ENCODE measurements around the gene FAM9C.

Gene FAM9C

DNA sequence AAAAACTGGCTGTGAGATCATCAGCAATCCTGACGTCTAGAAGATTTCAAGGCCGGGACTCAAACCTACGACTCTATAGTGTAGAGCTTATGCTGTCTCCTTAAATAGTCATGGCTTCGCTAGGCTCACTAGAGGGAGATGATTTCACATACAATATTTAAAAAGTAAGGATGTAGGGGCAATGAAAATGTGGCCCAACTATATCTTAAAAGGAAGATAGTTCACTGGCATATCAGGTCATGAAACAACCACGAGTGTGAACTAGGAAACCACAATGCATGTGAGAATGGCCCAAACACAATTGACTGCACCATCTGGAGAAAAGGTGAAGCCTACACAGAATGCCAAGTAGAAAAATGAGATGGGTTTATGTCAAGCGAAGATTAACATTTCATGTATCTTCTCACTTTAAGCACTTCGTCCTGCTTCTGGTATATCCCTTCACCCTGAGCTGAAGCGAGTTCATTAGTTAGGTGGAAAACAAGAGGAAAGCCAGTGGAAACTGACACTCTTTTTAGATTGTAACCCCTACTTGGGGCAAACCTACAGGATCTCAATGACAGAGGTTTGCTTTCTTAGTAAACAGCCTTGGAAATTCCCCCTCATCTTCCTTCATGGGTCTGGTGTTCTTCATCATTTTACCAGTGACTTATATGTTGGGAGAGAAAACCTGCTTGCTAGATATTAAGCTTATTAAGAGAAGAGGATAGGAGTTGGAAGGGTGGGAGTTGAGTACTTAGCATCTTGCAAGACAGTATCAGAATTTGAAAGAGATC is 17.4 kb downstream of the FAM9C start:
- Histone ChIP-seq H3K4me3 (ENCODE audit: low read length) (no peak overlapping the region), H2AFZ (ENCODE audit: low read depth, low read length) (no peak overlapping the region; the same call in 1 of the 2 replicates), H3K9ac (ENCODE audit: low read length) (no peak overlapping the region), H3K4me2 (ENCODE audit: low read length) (no peak overlapping the region), H3K27ac (ENCODE audit: low read length) (no peak overlapping the region), H3K27me3 (ENCODE audit: low read depth, low read length) (no peaks in the 10 kb centered on the region), H3K36me3 (replicated peaks; ENCODE audit: low read depth, low read length) (no peaks in the 10 kb centered on the region), H3K4me1 (ENCODE audit: low read length) (peaks cover 74% of the 10 kb centered on the region), H4K20me1 (ENCODE audit: insufficient read depth, low read length) (no peaks in the 10 kb centered on the region), H3K79me2 (ENCODE audit: low read length) (no peaks in the 10 kb centered on the region), H3K9me3 (ENCODE audit: insufficient read depth, low read length) (no peaks in the 10 kb centered on the region)
- no peak for TF ChIP-seq EZH2phosphoT487 (IDR thresholded peaks at IDR 0.05; ENCODE audit: low read depth)
- TF ChIP-seq, protein P1, sequence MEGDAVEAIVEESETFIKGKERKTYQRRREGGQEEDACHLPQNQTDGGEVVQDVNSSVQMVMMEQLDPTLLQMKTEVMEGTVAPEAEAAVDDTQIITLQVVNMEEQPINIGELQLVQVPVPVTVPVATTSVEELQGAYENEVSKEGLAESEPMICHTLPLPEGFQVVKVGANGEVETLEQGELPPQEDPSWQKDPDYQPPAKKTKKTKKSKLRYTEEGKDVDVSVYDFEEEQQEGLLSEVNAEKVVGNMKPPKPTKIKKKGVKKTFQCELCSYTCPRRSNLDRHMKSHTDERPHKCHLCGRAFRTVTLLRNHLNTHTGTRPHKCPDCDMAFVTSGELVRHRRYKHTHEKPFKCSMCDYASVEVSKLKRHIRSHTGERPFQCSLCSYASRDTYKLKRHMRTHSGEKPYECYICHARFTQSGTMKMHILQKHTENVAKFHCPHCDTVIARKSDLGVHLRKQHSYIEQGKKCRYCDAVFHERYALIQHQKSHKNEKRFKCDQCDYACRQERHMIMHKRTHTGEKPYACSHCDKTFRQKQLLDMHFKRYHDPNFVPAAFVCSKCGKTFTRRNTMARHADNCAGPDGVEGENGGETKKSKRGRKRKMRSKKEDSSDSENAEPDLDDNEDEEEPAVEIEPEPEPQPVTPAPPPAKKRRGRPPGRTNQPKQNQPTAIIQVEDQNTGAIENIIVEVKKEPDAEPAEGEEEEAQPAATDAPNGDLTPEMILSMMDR (IDR thresholded peaks at IDR 0.05; ENCODE audit: low read depth, low read length): no peak

DNA sequence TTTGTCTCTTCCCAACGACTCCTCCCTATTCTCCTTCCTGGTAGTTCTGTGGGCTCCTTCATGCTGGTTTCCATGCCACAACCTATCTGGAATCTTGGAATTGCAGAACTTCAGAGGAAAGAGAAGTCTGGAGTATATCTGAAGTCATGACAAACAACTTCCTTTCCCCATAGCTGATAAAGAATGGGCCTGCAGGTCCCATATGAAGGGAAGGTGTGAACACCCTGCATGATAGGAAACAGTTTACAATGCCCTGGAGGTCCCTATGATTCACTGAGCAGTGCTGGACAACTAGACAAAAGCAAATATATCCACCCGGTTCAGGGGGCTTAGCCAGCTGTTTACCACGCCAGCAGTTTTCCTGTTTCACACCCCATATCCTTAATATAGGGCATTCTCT is 19.4 kb downstream of the FAM9C start:
- H3K27me3 ChIP-seq (ENCODE audit: low read depth, low read length): no peaks in the 10 kb centered on the region
- 0 out of 2 replicates have a peak overlapping the region, but pooled peaks have one; percentile 26 for H2AFZ ChIP-seq (ENCODE audit: low read depth, low read length)

DNA sequence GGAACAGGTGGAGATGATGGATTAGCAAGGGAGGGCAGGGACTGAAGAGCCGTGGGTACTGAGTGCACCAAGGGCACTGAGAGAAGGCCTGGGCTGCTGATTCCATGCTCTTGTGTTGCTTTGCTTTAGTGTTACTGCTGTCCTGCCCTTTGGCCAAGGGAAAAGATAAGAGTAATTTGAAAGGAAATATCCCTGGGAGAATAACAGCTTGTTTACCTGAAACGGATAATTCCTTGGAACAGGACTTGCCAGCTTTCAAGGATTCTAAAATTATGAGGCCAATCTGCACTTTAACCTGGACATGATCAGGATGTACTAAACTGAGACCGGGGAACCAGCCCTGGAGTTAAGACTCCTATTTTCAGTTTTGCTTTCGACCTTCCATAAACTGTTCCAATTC is 20.4 kb downstream of the FAM9C start:
- Histone ChIP-seq H3K36me3 (replicated peaks; ENCODE audit: low read depth, low read length) (no peaks in the 10 kb centered on the region), H3K27me3 (ENCODE audit: low read depth, low read length) (no peaks in the 10 kb centered on the region), H2AFZ (ENCODE audit: low read depth, low read length) (no peak overlapping the region), H3K27ac (ENCODE audit: low read length) (no peak overlapping the region), H3K79me2 (ENCODE audit: low read length) (no peaks in the 10 kb centered on the region), H3K9me3 (ENCODE audit: insufficient read depth, low read length) (no peaks in the 10 kb centered on the region), H3K9ac (ENCODE audit: low read length) (no peak overlapping the region), H4K20me1 (ENCODE audit: insufficient read depth, low read length) (no peaks in the 10 kb centered on the region), H3K4me2 (ENCODE audit: low read length) (peak overlapping the region; percentile 54; the same call in 1 of the 2 replicates), H3K4me1 (ENCODE audit: low read length) (peaks cover 58% of the 10 kb centered on the region), H3K4me3 (ENCODE audit: low read length) (no peak overlapping the region)
- TF ChIP-seq, protein P1 (IDR thresholded peaks at IDR 0.05; ENCODE audit: low read depth, low read length): no peak
- no peak for TF ChIP-seq EZH2phosphoT487 (IDR thresholded peaks at IDR 0.05; ENCODE audit: low read depth)

More for the DNA sequence above, 19.4 kb downstream of the FAM9C start:
- no peaks in the 10 kb centered on the region for H3K9me3 ChIP-seq (ENCODE audit: insufficient read depth, low read length)
- H3K79me2 ChIP-seq (ENCODE audit: low read length): no peaks in the 10 kb centered on the region
- H3K4me2 ChIP-seq (ENCODE audit: low read length): no peak overlapping the region
- no peaks in the 10 kb centered on the region for H3K36me3 ChIP-seq (replicated peaks; ENCODE audit: low read depth, low read length)
- H3K4me1 ChIP-seq (ENCODE audit: low read length): peaks cover 68% of the 10 kb centered on the region
- TF ChIP-seq, protein P1 (IDR thresholded peaks at IDR 0.05; ENCODE audit: low read depth, low read length): no peak
- TF ChIP-seq EZH2phosphoT487 (IDR thresholded peaks at IDR 0.05; ENCODE audit: low read depth): no peak
- H3K4me3 ChIP-seq (ENCODE audit: low read length): no peak overlapping the region
- no peak overlapping the region for H3K9ac ChIP-seq (ENCODE audit: low read length)
- no peak overlapping the region for H3K27ac ChIP-seq (ENCODE audit: low read length)
- no peaks in the 10 kb centered on the region for H4K20me1 ChIP-seq (ENCODE audit: insufficient read depth, low read length)

DNA sequence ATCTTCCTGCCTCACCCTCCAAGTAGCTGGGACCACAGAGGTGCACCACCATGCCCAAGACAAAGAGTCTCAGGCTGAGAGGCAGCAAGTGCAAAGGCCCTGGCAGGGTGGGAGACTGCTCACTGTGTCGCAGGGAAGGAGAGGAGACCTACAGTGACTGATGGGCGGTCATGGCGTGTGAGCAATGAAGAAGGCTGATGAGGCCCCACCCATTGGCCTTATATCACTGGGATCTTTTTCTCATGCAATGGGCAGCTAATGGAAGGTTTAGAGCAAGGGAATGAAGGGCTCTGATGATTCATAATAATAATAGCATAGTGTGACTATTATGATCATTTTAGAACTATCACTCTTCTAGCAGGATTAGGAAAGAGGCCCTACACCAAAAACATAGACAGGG is 20.9 kb downstream of the FAM9C start:
- Histone ChIP-seq H3K79me2 (ENCODE audit: low read length) (no peaks in the 10 kb centered on the region), H3K4me2 (ENCODE audit: low read length) (peak overlapping the region; percentile 54), H2AFZ (ENCODE audit: low read depth, low read length) (no peak overlapping the region), H4K20me1 (ENCODE audit: insufficient read depth, low read length) (no peaks in the 10 kb centered on the region), H3K9ac (ENCODE audit: low read length) (peak overlapping the region; percentile 37; the same call in 1 of the 2 replicates), H3K4me1 (ENCODE audit: low read length) (peaks cover 56% of the 10 kb centered on the region), H3K27ac (ENCODE audit: low read length) (peak overlapping the region; percentile 64), H3K9me3 (ENCODE audit: insufficient read depth, low read length) (no peaks in the 10 kb centered on the region), H3K36me3 (replicated peaks; ENCODE audit: low read depth, low read length) (no peaks in the 10 kb centered on the region), H3K4me3 (ENCODE audit: low read length) (no peak overlapping the region), H3K27me3 (ENCODE audit: low read depth, low read length) (no peaks in the 10 kb centered on the region)
- no peak for TF ChIP-seq EZH2phosphoT487 (IDR thresholded peaks at IDR 0.05; ENCODE audit: low read depth)
- TF ChIP-seq, protein P1 (IDR thresholded peaks at IDR 0.05; ENCODE audit: low read depth, low read length): no peak

All from OCI-LY3 (cell line).